Epithelial cell of proximal tubule (primary cell): ENCODE measurements around the gene DNLZ. TPM values are rescaled to one million over a fixed set of nuclear protein-coding genes. Genes with fewer than 3 reads are reported as not detected.
"Not testable (repeated sequence)": the region's sequence is repeated elsewhere in the genome, so short reads cannot be mapped to it uniquely, and the experiment has no call there.

ENCODE experiments used
- DNase-seq: peaks from one replicate; pipeline ENCODE4 v3.0.0-alpha.2; 2011; ENCODE audit warnings: low read depth
- H3K4me3 ChIP-seq: 2 replicates; pipeline ENCODE4 v1.5.1; 2011; ENCODE audit warnings: low read depth, mild to moderate bottlenecking, low read length
- CTCF ChIP-seq: conservative IDR thresholded peaks from 2 replicates; pipeline ENCODE4 v1.5.1; 2012; ENCODE audit warnings: low read depth, mild to moderate bottlenecking, low read length
- total RNA-seq: library from RNA; depleted of rRNA; stranded (reverse); fragments of >200 nt; gene quantifications from 2 replicates; pipeline ENCODE4 v1.2.3, GENCODE V29; 2015

The DNLZ gene
- total RNA-seq, result 67.2 and 73.6 TPM in 2 replicates

DNA sequence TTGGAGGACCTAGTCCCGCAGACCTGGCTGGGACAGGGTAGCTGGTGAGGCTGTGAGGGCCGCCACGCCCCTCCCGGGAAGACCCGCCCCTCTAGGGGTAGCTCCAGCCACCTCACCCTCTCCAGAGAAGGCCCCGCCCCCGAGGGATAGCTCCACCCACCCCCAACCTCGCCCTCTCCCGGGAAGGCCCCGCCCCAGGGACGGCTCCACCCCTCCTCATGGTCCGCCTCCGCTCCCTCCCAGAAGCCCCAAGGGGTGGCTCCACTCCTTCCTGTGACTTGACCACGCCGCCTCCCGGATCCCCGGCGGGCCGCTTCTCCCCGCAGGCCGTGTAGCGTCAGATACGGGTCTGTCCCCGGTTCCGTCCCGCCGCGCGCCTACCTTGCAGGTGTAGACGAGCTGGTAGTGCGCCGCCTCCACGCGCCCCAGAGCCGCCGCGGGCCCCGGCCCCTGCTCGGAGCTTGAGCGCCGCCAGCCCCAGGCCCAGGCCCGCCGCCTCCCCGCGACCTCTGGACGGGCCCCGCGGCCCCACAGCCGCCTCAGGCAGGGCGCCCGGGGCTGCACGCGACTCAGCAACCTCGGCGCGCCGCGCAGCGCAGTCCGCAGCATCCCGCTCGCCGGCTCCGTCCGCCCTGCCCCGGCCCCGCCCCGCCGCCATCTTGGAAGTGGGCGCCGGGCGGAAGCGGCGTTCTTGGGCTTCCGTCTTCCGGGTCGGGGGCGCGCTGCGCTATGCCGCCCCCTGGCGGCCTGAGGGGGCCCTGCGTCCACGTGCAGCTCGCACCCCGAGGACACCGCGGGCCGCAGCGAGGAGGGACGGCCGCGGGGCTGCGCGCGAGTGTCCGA is at the start of gene DNLZ:
Gene DNLZ (minus strand): TSS at position 639 of the 843 bp plus-strand sequence. CDS start 30 bp downstream, at position 609.
- H3K4me3 ChIP-seq, result peak within 1 kb of the TSS; percentile 79
- DNase-seq, result peak; percentile 37
- peak; percentile 76 for TF ChIP-seq CTCF

GRCh38 chr9:136412962-136413361 is 49.4 kb upstream of the DNLZ start:
- no peak for TF ChIP-seq CTCF
- H3K4me3 ChIP-seq, result no peak overlapping the region
- DNase-seq, result no peak

DNA sequence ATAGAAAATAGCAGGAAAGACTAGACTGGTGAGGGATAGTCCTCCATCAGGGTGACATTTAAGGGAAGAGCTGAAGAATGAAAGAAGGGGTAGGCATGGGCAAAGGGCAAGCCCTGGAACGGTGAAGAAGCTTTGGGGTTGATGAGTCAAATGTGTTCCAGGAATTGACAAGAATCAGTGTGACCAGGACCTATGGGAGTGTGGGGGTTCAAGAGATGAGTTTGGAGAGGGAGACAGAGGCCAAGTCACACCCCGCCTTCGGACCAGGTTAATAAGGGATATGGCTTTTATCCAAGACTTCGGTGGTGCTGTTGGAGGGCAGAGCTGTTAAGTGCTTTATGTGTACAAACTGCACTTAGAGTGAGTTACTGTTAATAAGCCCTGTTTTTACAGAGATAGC is 47.8 kb upstream of the DNLZ start:
- peak overlapping the region; percentile 90 for H3K4me3 ChIP-seq
- DNase-seq, result no peak
- no peak for TF ChIP-seq CTCF

GRCh38 chr9:136410500-136411287 is 47.1 kb upstream of the DNLZ start, which contains the start of the genes ENTR1 and PMPCA:
Gene ENTR1 (minus strand): TSS chr9:136410614. CDS start chr9:136410397, 217 bp downstream.
Gene PMPCA (plus strand): TSS chr9:136410658. CDS start chr9:136410669, 11 bp downstream.
- no peak for TF ChIP-seq CTCF
- DNase-seq, result peak; percentile 18
- H3K4me3 ChIP-seq, result peak within 1 kb of the TSS; percentile 90

- no peak for TF ChIP-seq CTCF
Measured at GRCh38 chr9:136409557-136410455, 46.3 kb upstream of the DNLZ start.

DNA sequence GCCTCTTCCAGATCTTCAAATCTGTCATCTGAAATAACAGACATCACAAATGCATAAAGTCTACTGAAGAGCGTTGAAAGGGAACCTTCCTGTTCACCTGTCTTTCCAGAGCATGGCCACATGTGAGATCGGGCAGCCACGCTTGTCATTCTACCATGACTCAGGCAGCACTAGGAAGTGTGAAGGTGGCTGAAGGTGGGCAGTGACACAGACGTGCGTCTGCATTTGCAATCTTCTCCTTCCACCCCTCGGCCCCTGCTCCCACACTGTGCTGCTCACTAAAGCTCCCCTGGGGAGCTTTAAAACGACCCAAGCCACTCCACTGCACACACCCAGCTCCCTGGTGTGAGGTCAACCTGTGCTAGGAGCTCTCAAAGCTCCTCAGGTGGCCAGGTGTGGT is 44.4 kb upstream of the DNLZ start:
- no peak overlapping the region for H3K4me3 ChIP-seq
- no peak for DNase-seq
- TF ChIP-seq CTCF, result no peak

More at GRCh38 chr9:136409557-136410455, 46.3 kb upstream of the DNLZ start:
- H3K4me3 ChIP-seq, result peak overlapping the region; percentile 84
- no peak for DNase-seq

DNA sequence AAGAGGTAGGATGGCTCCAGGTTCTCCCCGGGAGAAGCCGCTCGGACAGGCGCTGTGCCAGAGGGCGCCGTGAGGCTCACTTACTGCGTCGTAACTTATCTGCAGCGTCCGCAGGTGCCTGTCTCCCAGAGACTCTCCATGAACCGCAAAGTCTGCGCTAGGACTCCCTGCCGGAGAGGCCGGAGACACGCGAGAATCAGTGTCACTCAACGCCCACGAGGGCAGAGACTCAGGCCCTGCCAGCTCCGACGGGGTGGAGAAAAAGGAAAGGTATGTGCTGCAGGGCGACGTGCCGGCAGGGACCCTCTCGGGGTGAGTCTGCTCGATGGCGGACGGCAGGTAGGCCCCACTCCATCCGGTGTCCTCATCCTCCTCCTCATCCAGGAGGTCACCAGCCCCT is 43.5 kb upstream of the DNLZ start:
- not testable (repeated sequence) for H3K4me3 ChIP-seq, DNase-seq

GRCh38 chr9:136405904-136406303 is 42.4 kb upstream of the DNLZ start:
- not testable (repeated sequence) for H3K4me3 ChIP-seq, DNase-seq
